Endothelial cell of umbilical vein (primary cell): ENCODE measurements around the gene ZBTB34. TPM values are rescaled to one million over a fixed set of nuclear protein-coding genes. Genes with fewer than 3 reads are reported as not detected.

Experiments used
- BruUV-seq: library from RNA; stranded (reverse); fragments of 400-500 nt; replicated peaks from 2 replicates; lab custom pipeline; 2021; lab: Mats Ljungman, UMichigan
- CTCF ChIA-PET: fragments of 300-600, 350-600 bp; sonication (Branson Sonifier 250); formaldehyde crosslinking; loops from one replicate; lab custom pipeline; 2021; ENCODE audit warnings: antibody characterized with exemption, inconsistent platforms; lab: Charles Lee
- POLR2A ChIA-PET: fragments of 300-600, 350-600 bp; sonication (Branson Sonifier 250); formaldehyde crosslinking; loops from one replicate; lab custom pipeline; 2021; ENCODE audit warnings: antibody characterized with exemption, inconsistent platforms; lab: Charles Lee
- DNase-seq: peaks from one replicate; pipeline ENCODE4 v3.0.0-alpha.2; 2011; ENCODE audit warnings: low read depth, low spot score
- FAIRE-seq: peaks from 2 replicates; lab custom pipeline; 2011; peaks lifted over from hg19 to GRCh38; lab: Jason Lieb, UNC
- H2AFZ ChIP-seq: 2 replicates; pipeline ENCODE4 v1.6.0; 2012; ENCODE audit warnings: low read depth, low read length, control low read depth, inconsistent platforms
- H3K27ac ChIP-seq: 2 replicates; pipeline ENCODE4 v1.5.1; 2011; ENCODE audit warnings: low read depth, mild to moderate bottlenecking, control low read depth, low read length, moderate library complexity; ENCODE audit not compliant: insufficient read depth
- H3K27me3 ChIP-seq, 2 experiments: 2 replicates each; pipeline versions ENCODE4 v1.6.0 to v1.6.1; 2011; ENCODE audit warnings: low read length in 2 of 2, mixed read lengths in 1 of 2; ENCODE audit not compliant: control insufficient read depth in 2 of 2, insufficient read depth in 2 of 2
- H3K36me3 ChIP-seq, 2 experiments: 2 replicates in 1 of 2; 3 replicates in 1 of 2; pipeline ENCODE4 v1.5.1; 2011; ENCODE audit warnings: low read length in 2 of 2, mild to moderate bottlenecking in 1 of 2, moderate library complexity in 1 of 2; ENCODE audit not compliant: control insufficient read depth in 2 of 2, insufficient read depth in 2 of 2; ENCODE audit errors: extremely low read depth in 1 of 2
- H3K4me1 ChIP-seq: 3 replicates; pipeline ENCODE4 v1.5.1; 2011; ENCODE audit warnings: mild to moderate bottlenecking, low read length; ENCODE audit not compliant: control insufficient read depth, insufficient read depth; ENCODE audit errors: extremely low read depth
- H3K4me2 ChIP-seq: 2 replicates; pipeline ENCODE4 v1.6.1; 2011; ENCODE audit warnings: low read length, control low read depth, mixed read lengths; ENCODE audit not compliant: insufficient read depth
- H3K4me3 ChIP-seq, 3 experiments: fragments of 200-600 bp in 1 of 3; sonication (generic), shearing (Covaris generic) in 1 of 3; replicated peaks in 1 of 3; 2 replicates each; pipeline ENCODE4 v1.5.1; 2011 to 2016; ENCODE audit warnings: control low read depth in 3 of 3, low read length in 3 of 3, mild to moderate bottlenecking in 2 of 3, inconsistent platforms in 1 of 3, low read depth in 1 of 3, moderate library complexity in 1 of 3; ENCODE audit not compliant: insufficient read depth in 1 of 3
- H3K79me2 ChIP-seq: 2 replicates; pipeline ENCODE4 v1.6.0; 2012; ENCODE audit warnings: low read length, inconsistent platforms; ENCODE audit not compliant: control insufficient read depth, insufficient read depth
- H3K9ac ChIP-seq: replicated peaks from 2 replicates; pipeline ENCODE3; 2011; ENCODE audit warnings: low read length, control low read depth; ENCODE audit not compliant: insufficient read depth; ENCODE audit errors: extremely low read depth
- H3K9me1 ChIP-seq: replicated peaks from 3 replicates; pipeline ENCODE4 v1.6.0; 2011; ENCODE audit warnings: mild to moderate bottlenecking, low read length; ENCODE audit not compliant: control insufficient read depth, insufficient read depth; ENCODE audit errors: extremely low read depth
- H3K9me3 ChIP-seq: replicated peaks from 2 replicates; pipeline ENCODE4 v1.5.1; 2012; ENCODE audit warnings: low read length, inconsistent platforms; ENCODE audit not compliant: control insufficient read depth, insufficient read depth
- H4K20me1 ChIP-seq: replicated peaks from 2 replicates; pipeline ENCODE3; 2011; ENCODE audit warnings: mild to moderate bottlenecking, low read length; ENCODE audit not compliant: control insufficient read depth, insufficient read depth; ENCODE audit errors: extremely low read depth
- CTCF ChIP-seq, 2 donors: IDR thresholded peaks; 1 replicate in 1 of 2; 2 replicates in 1 of 2; pipeline ENCODE4 v1.5.1; 2011; ENCODE audit warnings: low read length in 2 of 2, mild to moderate bottlenecking in 2 of 2, moderate library complexity in 2 of 2, control low read depth in 1 of 2, inconsistent platforms in 1 of 2, low read depth in 1 of 2; ENCODE audit not compliant: insufficient read depth in 1 of 2; ENCODE audit errors: extremely low read depth in 1 of 2
- EZH2 ChIP-seq: IDR thresholded peaks from 2 replicates; pipeline ENCODE4 v1.6.1; 2012; ENCODE audit warnings: borderline replicate concordance, low read depth, mild to moderate bottlenecking, moderate library complexity, low read length, inconsistent platforms; ENCODE audit not compliant: severe bottlenecking
- FOS ChIP-seq: IDR thresholded peaks from 2 replicates; pipeline ENCODE4 v1.6.1; 2011; ENCODE audit warnings: mild to moderate bottlenecking, low read length, moderate library complexity, borderline replicate concordance; ENCODE audit not compliant: insufficient read depth
- GATA2 ChIP-seq: IDR thresholded peaks from 2 replicates; pipeline ENCODE4 v1.7.0; 2011; ENCODE audit warnings: low read depth, mild to moderate bottlenecking, moderate library complexity, mixed read lengths, low read length; ENCODE audit not compliant: insufficient read length, insufficient read depth
- JUN ChIP-seq: IDR thresholded peaks from 2 replicates; pipeline ENCODE4 v1.6.1; 2011; ENCODE audit warnings: borderline replicate concordance, low read depth; ENCODE audit not compliant: insufficient read length, insufficient read depth
- MAX ChIP-seq: IDR thresholded peaks from 2 replicates; pipeline ENCODE4 v1.6.1; 2011; ENCODE audit not compliant: insufficient read depth, insufficient read length
- MYC ChIP-seq: IDR thresholded peaks from one replicate; pipeline ENCODE4 v1.6.1; 2011; ENCODE audit warnings: mild to moderate bottlenecking, low read depth, low read length
- POLR2A ChIP-seq: IDR thresholded peaks from 2 replicates; pipeline ENCODE4 v1.6.1; 2012; ENCODE audit warnings: low read depth, mild to moderate bottlenecking, control low read depth, low read length
- POLR2AphosphoS5 ChIP-seq: IDR thresholded peaks from 2 replicates; pipeline ENCODE4 v1.6.1; 2012; ENCODE audit warnings: low read depth, mild to moderate bottlenecking, control low read depth, low read length, moderate library complexity; ENCODE audit not compliant: insufficient read depth
- dilution Hi-C: fragments of 300-500 bp; cut with MboI; formaldehyde crosslinking; loops from one replicate; pipeline ENCODE4 v1.15.0; 2019; ENCODE audit warnings: low sequenced_read_pairs; ENCODE audit not compliant: extremely low pct_ligation_motif_present
- intact Hi-C: fragments of 100-400 bp; cut with micrococcal nuclease; formaldehyde crosslinking; loops from one replicate; pipeline ENCODE4 v1.10.0; 2022
- polyA plus RNA-seq, 4 experiments: library from polyadenylated mRNA; depleted of rRNA in 3 of 4; stranded (reverse) in 3 of 4; unstranded in 1 of 4; fragments of >200 nt; gene quantifications; 2 replicates each; pipeline versions ENCODE4 v1.2.1 to v1.2.3, GENCODE V29; 2011 to 2012; ENCODE audit warnings: missing spikeins in 1 of 4
- total RNA-seq: library from RNA; stranded (reverse); gene quantifications from 2 replicates; pipeline ENCODE4 v1.2.3, GENCODE V29; 2021

ZBTB34 gene
- total and polyA plus RNA-seq, 2 donors (not counting 3 experiments of a cell fraction or from before 2014, with no cell fraction given) = 4.0 to 9.6 TPM

GRCh38 chr9:126833710-126834345 is 26.6 kb upstream of the ZBTB34 start:
- peaks cover 3% of the 10 kb centered on the region for H3K4me1 ChIP-seq
- intact Hi-C loops = no loop called here
- no peak overlapping the region for H2AFZ ChIP-seq
- CTCF ChIA-PET = interaction anchor here (2.8 kb wide), 1 partner anchor 11 kb away, joined by 8 read pairs; no protein-coding TSS in a partner anchor
- FAIRE-seq = no peak
- H4K20me1 ChIP-seq = no peaks in the 10 kb centered on the region
- H3K9ac ChIP-seq = no peak overlapping the region
- H3K4me3 ChIP-seq = no peak overlapping the region
- H3K9me1 ChIP-seq = no peaks in the 10 kb centered on the region
- H3K4me2 ChIP-seq = no peak overlapping the region
- no peaks in the 10 kb centered on the region for H3K27me3 ChIP-seq
- H3K36me3 ChIP-seq = peaks cover 8 to 15% of the 10 kb centered on the region in 2 experiments
- peaks cover 7% of the 10 kb centered on the region for H3K79me2 ChIP-seq
- dilution Hi-C loops = no loop called here
- no peaks in the 10 kb centered on the region for H3K9me3 ChIP-seq
- TF ChIP-seq FOS (no peak), GATA2 (no peak), EZH2 (no peak), CTCF (IDR thresholded peaks at IDR 0.05; ENCODE audit: extremely low read depth in 1 of 2, insufficient read depth in 1 of 2, low read depth in 1 of 2, low read length in 2 of 2) (no peak), POLR2AphosphoS5 (no peak), JUN (no peak), POLR2A (no peak), MAX (no peak), MYC (no peak)
- POLR2A ChIA-PET = no interaction called here
- no TSS peak for BruUV-seq
- no peak for DNase-seq
- H3K27ac ChIP-seq = no peak overlapping the region
